Activated CD8-positive, alpha-beta T cell treated with anti-CD3 and anti-CD28 coated beads for 36 hours (primary cell): ENCODE results near the gene PRKN. TPM values are rescaled to one million over a fixed set of nuclear protein-coding genes. Genes with fewer than 3 reads are reported as not detected.
"Not testable (repeated sequence)": the region's sequence is repeated elsewhere in the genome, so short reads cannot be mapped to it uniquely, and the experiment has no call there.

ENCODE experiments used
- ATAC-seq: fragments of 200-7000 bp; cut with Tn5 transposase; one replicate; pipeline ENCODE4 v1.10.0; 2021; ENCODE audit warnings: mild to moderate bottlenecking, moderate library complexity
- CTCF ChIA-PET: fragments of 350-600 bp; sonication (Branson Sonifier 250); formaldehyde crosslinking; loops from one replicate; lab custom pipeline; 2021; ENCODE audit warnings: antibody characterized with exemption; lab: Charles Lee
- POLR2A ChIA-PET: fragments of 350-600 bp; sonication (Branson Sonifier 250); formaldehyde crosslinking; loops from one replicate; lab custom pipeline; 2021; ENCODE audit warnings: antibody characterized with exemption; lab: Charles Lee
- DNase-seq: peaks from one replicate; pipeline ENCODE4 v3.0.0-alpha.2; 2020
- H3K27ac Mint-ChIP-seq: one replicate; pipeline ENCODE4 v1.8.0; 2021; ENCODE audit warnings: mild to moderate bottlenecking, mixed read lengths
- H3K27me3 Mint-ChIP-seq: one replicate; pipeline ENCODE4 v1.8.0; 2021; ENCODE audit warnings: mixed read lengths
- H3K36me3 Mint-ChIP-seq: one replicate; pipeline ENCODE4 v1.8.0; 2021; ENCODE audit warnings: low read depth, mixed read lengths
- H3K4me1 Mint-ChIP-seq: one replicate; pipeline ENCODE4 v1.8.0; 2021; ENCODE audit warnings: low read depth, mixed read lengths
- H3K4me3 Mint-ChIP-seq: one replicate; pipeline ENCODE4 v1.8.0; 2021; ENCODE audit warnings: mild to moderate bottlenecking, moderate library complexity, mixed read lengths
- H3K9me3 Mint-ChIP-seq: one replicate; pipeline ENCODE4 v1.8.0; 2021; ENCODE audit warnings: mixed read lengths
- CTCF ChIP-seq: fragments of 200-600 bp; IDR thresholded peaks from one replicate; pipeline ENCODE4 v1.8.0; 2022; ENCODE audit warnings: antibody characterized with exemption, mild to moderate bottlenecking
- intact Hi-C: fragments of 100-400 bp; cut with micrococcal nuclease; formaldehyde crosslinking; loops from one replicate; pipeline ENCODE4 v1.10.0; 2022
- total RNA-seq, 2 experiments: library from RNA; stranded (reverse); gene quantifications; one replicate each; pipeline ENCODE4 v1.2.3, GENCODE V29; 2021

PRKN gene
- total RNA-seq, 2 experiments from 2014 or later, result 1.2 to 1.4 TPM

- no peak overlapping the region for H3K27ac Mint-ChIP-seq
- ATAC-seq (no peak), DNase-seq (no peak)
- peaks cover 1% of the 10 kb centered on the region for H3K4me1 Mint-ChIP-seq
- no peaks in the 10 kb centered on the region for H3K36me3 Mint-ChIP-seq
- intact Hi-C loops, result no loop called here
- no peaks in the 10 kb centered on the region for H3K27me3 Mint-ChIP-seq
- POLR2A ChIA-PET, result no interaction called here
- no peak for TF ChIP-seq CTCF
- no peak overlapping the region for H3K4me3 Mint-ChIP-seq
- H3K9me3 Mint-ChIP-seq, result no peaks in the 10 kb centered on the region
- CTCF ChIA-PET, result no interaction called here
These were observed 861.0 kb downstream of the PRKN start for GRCh38 chr6:161866570-161866969.

- intact Hi-C loops, H3K4me3 Mint-ChIP-seq, H3K36me3 Mint-ChIP-seq, H3K27me3 Mint-ChIP-seq, POLR2A ChIA-PET, H3K4me1 Mint-ChIP-seq, H3K9me3 Mint-ChIP-seq, CTCF ChIA-PET, ATAC-seq, H3K27ac Mint-ChIP-seq, DNase-seq: not testable (repeated sequence)
These were observed 866.5 kb downstream of the PRKN start for GRCh38 chr6:161861061-161861460.

GRCh38 chr6:161853657-161854056 is 873.9 kb downstream of the PRKN start:
- no peaks in the 10 kb centered on the region for H3K4me1 Mint-ChIP-seq
- DNase-seq (no peak), ATAC-seq (no peak)
- no peaks in the 10 kb centered on the region for H3K36me3 Mint-ChIP-seq
- intact Hi-C loops, result no loop called here
- H3K27ac Mint-ChIP-seq, result no peak overlapping the region
- no peak for TF ChIP-seq CTCF
- no peaks in the 10 kb centered on the region for H3K9me3 Mint-ChIP-seq
- no peak overlapping the region for H3K4me3 Mint-ChIP-seq
- POLR2A ChIA-PET, result no interaction called here
- no peaks in the 10 kb centered on the region for H3K27me3 Mint-ChIP-seq
- CTCF ChIA-PET, result no interaction called here

GRCh38 chr6:161851486-161851885 is 876.1 kb downstream of the PRKN start:
- POLR2A ChIA-PET, H3K9me3 Mint-ChIP-seq, H3K36me3 Mint-ChIP-seq, H3K4me1 Mint-ChIP-seq, H3K4me3 Mint-ChIP-seq, H3K27me3 Mint-ChIP-seq, H3K27ac Mint-ChIP-seq, ATAC-seq, CTCF ChIA-PET, intact Hi-C loops, DNase-seq: not testable (repeated sequence)

- intact Hi-C loops, result no loop called here
- no peaks in the 10 kb centered on the region for H3K4me1 Mint-ChIP-seq
- ChIA-PET CTCF (no interaction called here), POLR2A (no interaction called here)
- H3K9me3 Mint-ChIP-seq, result no peaks in the 10 kb centered on the region
- H3K36me3 Mint-ChIP-seq, result no peaks in the 10 kb centered on the region
- TF ChIP-seq CTCF, result no peak
- no peak for DNase-seq
- H3K27ac Mint-ChIP-seq, result no peak overlapping the region
- H3K27me3 Mint-ChIP-seq, result no peaks in the 10 kb centered on the region
- ATAC-seq, result no peak
- no peak overlapping the region for H3K4me3 Mint-ChIP-seq
These were observed 877.0 kb downstream of the PRKN start for GRCh38 chr6:161850562-161850961.

- H3K36me3 Mint-ChIP-seq, result no peaks in the 10 kb centered on the region
- no peak for TF ChIP-seq CTCF
- no peak overlapping the region for H3K27ac Mint-ChIP-seq
- H3K4me3 Mint-ChIP-seq, result no peak overlapping the region
- intact Hi-C loops, result no loop called here
- no peak for DNase-seq
- ChIA-PET POLR2A (no interaction called here), CTCF (no interaction called here)
- H3K4me1 Mint-ChIP-seq, result no peaks in the 10 kb centered on the region
- no peaks in the 10 kb centered on the region for H3K9me3 Mint-ChIP-seq
- no peak for ATAC-seq
- no peaks in the 10 kb centered on the region for H3K27me3 Mint-ChIP-seq
These were observed 879.9 kb downstream of the PRKN start for GRCh38 chr6:161847628-161848027.
